GM21723 (cell line): Measurements from ENCODE around the gene CEACAM21.
"Not testable (repeated sequence)": the region's sequence is repeated elsewhere in the genome, so short reads cannot be mapped to it uniquely, and the experiment has no call there.

ENCODE experiments used
- ATAC-seq: cut with Tn5 transposase; IDR thresholded peaks from one replicate; pipeline ENCODE4 v1.9.1; 2021; ENCODE audit warnings: mild to moderate bottlenecking, moderate library complexity; ENCODE audit not compliant: unreplicated experiment

CEACAM21 gene

DNA sequence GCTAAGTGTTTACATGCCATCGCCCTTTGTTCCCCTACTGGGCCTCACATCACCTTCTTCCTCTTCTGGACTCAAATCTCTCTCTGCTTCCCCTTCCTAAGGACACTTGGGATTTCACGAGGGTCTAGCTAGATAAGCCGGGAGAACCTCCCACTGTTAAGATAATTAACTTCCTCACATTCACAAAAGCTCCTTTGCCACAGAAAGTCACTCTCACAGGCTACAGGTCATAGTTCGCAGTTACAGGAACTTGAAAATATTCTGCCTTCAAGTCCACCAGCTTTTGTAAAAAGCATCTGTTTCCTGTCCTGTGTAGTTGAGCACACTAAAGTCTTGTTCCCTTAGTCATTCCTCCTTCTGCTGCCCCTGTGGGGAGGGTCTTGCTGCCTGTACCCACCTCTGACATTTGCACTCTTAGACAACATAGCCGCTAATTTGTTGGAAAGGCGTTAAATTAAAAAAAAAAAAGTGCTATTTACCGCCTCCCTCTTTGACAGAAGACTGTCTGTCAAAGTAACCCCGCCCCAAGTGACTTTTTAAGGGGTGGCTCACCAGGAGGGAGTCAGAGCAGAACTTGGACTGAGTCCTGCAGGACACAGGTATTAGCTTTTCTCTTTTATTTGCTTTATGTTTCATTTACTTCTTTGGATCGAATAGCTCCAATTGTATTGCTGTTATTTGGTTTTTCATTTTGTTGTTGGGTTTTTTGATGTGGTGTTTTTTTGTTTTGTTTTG is 26.8 kb upstream of the CEACAM21 start:
- peak; percentile 64 for ATAC-seq

DNA sequence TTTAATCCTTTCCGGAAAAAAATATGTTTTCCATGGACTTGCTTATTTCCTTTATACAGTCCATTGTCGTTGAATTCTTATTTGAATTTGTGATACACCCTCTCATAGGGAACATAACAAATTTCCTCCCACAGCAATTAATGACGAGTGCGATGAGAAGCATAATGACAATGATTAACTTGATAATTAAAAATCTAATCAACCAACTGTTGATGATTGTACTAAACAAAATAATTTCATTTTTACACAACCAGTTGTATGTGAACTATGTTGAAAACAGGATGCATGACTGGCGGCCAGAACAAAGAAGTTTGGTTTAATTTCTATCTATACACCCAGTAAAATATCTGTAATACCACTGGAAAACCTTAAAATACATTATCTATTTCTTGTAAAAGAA is 26.1 kb upstream of the CEACAM21 start:
- no peak for ATAC-seq

GRCh38 chr19:41551212-41551610 is 24.8 kb upstream of the CEACAM21 start:
- no peak for ATAC-seq

DNA sequence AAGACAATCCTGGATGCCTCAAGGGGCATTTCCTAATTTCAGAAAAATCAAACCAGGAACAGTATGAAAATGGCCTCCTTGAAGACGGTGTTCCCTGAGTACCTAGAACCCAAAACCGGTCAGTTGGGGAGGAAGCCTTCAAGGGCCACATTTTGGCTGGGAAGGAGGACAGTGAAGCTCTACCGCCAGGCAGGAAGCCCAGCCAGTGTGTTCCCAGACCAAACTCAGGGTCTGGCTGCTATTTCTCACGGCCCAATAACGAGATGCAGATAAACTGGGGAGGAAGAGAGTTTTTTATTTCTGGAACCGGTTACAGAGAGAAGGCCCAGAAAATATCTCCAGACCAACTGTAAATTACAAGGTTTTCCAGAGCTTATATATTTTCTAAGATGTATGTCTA is 24.3 kb upstream of the CEACAM21 start:
- no peak for ATAC-seq

GRCh38 chr19:41552558-41552957 is 23.4 kb upstream of the CEACAM21 start:
- no peak for ATAC-seq

GRCh38 chr19:41553804-41554203 is 22.2 kb upstream of the CEACAM21 start:
- ATAC-seq: no peak

GRCh38 chr19:41554907-41555306 is 21.1 kb upstream of the CEACAM21 start:
- no peak for ATAC-seq

DNA sequence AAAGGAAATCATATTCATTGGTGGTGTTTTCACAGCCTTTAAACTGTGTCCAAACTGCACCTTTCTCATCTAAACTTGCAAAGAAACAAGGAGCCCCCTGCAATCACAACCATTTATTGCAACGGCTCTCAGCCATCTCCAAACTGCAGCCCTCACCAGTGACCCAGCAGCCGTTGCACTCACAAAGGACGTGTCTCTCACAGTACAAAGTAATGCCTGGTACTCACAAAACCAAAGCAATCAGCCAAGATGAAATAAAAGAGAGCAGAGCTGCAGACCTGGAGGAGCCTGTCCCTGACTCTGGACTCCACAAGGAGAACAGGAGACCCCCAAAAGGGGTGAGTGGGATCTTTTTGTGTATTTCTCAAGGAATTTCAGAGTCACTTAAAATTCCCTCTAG is 20.2 kb upstream of the CEACAM21 start:
- ATAC-seq: no peak

DNA sequence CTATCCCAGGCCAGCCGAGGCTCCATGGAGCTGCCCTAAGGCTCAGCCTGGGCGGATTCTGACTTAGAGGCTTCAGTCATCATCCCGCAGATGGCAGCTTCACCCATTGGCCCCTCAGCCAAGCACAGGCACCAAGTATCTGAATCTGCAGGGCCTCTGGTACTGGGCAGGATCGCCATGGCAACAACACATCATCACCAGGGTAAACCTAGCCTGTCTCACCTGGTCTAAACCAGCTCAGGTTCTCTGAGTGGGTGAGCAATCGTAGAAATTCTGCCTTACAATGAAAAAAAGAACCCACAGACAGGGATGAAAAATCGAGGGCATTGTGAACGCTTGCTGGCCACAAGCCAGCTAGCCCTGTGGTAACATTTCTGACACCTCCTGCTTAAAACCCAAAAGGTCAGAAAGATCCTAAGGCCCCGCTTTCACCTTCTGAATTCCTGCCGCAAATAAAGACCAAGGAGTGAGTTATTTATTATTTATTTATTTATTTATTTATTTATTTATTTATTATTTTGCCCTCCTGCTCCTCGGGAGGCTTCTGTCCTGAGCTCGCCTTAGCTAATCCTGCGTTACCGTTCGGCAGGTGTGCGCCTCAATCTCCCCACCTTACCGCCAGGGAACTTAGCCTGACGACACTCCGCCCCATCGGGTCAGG is 12.0 kb upstream of the CEACAM21 start:
- ATAC-seq: no peak

DNA sequence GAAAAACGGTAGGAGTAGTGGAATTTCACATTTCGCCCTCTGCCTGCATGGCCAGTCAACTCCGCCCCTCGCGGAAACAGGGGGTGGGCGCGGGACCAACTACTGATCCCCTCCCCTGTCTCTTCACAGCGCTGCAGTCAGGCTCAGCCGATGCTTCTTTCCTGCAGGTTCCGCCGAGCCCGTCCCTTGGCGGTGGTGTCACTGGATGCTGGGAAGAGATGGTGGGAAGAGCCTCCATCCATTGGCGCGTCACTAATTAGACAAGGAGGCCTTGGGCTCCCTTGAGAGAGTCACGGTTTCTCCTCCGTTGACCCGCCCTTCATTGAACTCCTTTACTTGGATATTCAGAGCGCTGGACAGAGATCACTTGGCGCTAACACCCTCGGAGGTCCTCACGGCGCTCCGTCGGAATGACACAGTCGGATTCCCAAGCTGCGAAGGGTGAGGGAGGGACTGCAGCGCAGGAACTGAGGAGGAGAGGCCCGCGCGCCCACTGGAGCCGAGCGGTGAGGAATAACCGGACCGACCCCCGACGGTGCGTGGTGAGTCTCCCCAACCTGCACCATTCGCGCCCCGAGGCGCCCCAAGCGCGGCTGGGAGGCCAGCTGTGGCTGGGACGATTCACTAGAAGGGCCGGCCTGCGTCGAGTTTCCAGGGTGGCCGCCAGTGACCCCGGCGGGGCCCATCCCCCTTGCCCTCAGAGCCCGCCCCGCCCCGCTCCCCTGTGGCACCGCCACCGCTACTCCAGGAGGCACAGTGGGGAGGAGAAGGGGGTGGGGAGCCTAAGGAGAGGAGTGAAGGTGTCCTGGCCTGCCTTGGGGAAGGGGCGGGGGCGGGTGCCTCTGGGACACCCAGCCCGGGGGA is 11.2 kb upstream of the CEACAM21 start:
- ATAC-seq: no peak

- no peak for ATAC-seq
These were observed 10.6 kb upstream of the CEACAM21 start for GRCh38 chr19:41565379-41565720.

GRCh38 chr19:41566001-41566400 is 10.0 kb upstream of the CEACAM21 start:
- no peak for ATAC-seq

- ATAC-seq: no peak
These were observed 6.3 kb upstream of the CEACAM21 start for GRCh38 chr19:41569481-41570150.

DNA sequence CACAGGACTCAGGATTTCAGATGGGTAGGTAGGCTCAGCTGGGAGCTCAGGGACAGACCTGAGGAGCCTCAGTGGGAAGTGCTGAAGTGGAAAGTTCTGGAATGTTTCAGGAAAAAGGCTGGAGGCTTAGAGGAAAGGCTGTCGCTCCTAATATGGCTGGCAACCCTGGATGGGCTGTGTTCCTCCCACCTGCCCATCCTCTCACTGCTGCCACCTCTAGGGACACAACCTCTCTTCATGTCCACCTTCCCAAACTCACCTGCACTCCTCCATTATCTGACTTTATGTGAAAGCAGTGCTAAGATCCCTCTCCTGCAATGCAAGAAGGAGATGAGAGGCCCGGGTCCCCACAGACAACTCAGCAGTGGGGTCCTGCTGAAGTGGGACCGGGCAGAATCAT is 5.8 kb upstream of the CEACAM21 start:
- ATAC-seq: no peak

- ATAC-seq: no peak
These were observed 5.3 kb upstream of the CEACAM21 start for GRCh38 chr19:41570639-41571112.

- ATAC-seq: no peak
These were observed 1.3 kb downstream of the CEACAM21 start for GRCh38 chr19:41577144-41577830.

DNA sequence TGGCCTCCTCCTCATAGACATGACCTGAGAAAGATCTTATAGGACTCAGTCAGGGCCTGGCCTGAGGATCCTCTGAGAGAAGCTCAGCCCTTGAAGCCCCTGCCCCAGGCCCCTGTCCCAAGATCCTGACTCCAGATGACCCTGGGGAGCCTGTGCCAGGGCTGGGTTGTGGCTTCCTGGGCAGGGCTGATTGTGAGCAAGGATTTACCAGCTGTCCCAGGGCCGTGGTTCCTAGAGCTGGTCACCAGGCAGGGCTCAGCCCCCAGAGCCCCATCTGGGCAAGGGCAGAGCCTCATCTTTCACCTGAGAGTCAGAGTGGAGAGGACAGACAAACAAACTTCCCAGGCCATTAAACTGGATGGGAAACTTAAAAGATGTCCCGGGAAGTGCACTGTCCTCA is 1.9 kb downstream of the CEACAM21 start:
- no peak for ATAC-seq

DNA sequence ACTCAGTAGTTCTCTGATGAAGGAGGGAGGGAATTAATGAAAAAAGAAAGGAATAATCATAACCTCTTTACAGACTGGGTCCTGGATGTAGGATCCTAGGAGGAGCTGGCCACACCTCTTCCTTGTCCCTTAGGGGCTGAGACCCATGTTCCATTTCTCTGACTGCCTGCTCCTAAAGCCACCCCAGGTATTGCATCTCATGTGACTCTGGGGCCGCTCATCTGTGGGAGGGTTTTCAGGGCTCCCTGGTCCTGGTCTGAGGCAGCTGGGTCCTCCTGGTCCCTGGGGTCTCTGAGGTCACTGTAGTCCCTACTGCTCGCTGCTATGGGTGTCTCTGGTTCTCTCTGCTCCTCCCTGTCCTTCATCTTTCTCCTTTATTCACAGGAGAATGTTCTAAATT is 2.9 kb downstream of the CEACAM21 start:
- ATAC-seq: no peak

GRCh38 chr19:41581068-41581467 is 5.1 kb downstream of the CEACAM21 start:
- not testable (repeated sequence) for ATAC-seq

- not testable (repeated sequence) for ATAC-seq
These were observed 6.7 kb downstream of the CEACAM21 start for GRCh38 chr19:41582577-41583182.
